Measurements from ENCODE around the gene WNT9A. TPM values are rescaled to one million over a fixed set of nuclear protein-coding genes. Genes with fewer than 3 reads are reported as not detected.

The WNT9A gene
- total and polyA plus RNA-seq, 2 of the 4 experiments (the other 2 are of a cell fraction), result 0.18 to 0.36 TPM

DNA sequence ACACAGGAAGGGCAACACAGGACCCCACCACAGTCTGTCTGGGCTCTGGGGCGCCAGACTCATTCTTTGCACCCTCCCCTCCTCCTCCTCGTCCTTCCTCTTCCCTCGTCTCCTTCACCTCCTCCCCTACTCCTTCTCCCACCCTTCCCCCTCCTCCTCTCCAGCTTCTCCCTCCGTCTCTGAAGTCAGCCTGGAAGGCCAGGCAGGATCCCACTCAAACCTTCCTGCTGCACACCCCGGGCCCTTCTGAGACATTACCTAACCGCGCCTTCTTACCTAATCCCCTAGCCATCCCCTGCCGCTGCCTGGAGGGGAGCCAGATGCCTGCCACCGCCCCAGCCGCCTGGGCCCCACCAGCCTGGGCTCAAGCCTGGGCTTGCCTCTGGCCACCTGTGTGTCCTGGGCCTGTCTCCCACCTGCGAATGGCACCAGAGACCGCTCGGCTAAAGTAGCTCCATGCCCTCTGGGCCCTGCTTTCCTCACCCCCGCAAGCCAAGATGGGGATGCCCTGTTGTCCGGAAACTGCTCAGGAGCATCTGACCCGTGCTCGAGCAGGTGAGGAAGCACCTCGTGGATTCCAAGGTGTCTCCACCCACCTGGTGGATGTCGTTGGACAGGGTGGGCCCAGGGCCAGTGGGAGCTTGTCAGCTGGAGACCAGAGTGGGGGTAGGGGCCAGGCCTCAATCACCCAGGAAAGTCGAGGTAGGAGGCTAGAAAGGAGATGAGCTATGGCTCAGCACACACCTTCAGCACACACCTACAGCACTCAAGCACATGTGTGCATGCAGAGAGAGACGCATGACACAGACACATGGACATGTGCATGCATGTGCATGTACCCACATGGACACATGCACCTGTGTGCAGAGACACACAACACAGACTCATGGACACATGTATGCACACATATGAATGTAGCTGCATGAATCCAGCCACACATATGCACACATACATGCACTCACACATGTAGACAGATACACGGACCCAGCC lies 31.9 kb downstream of the WNT9A start:
- Histone ChIP-seq H3K27ac (ENCODE audit: insufficient read depth, low read length) (no peak overlapping the region), H3K4ac (ENCODE audit: low read depth, low read length) (no peak overlapping the region), H2AK9ac (replicated peaks; ENCODE audit: low read depth, low read length, poor library complexity) (no peak overlapping the region), H2BK20ac (ENCODE audit: low read depth, low read length) (no peak overlapping the region), H3K9me3 (ENCODE audit: control insufficient read depth, insufficient read depth, low read length) (no peaks in the 10 kb centered on the region), H3K9me1 (ENCODE audit: insufficient read depth, low read length) (no peaks in the 10 kb centered on the region), H3K9ac (ENCODE audit: low read depth, low read length) (no peak overlapping the region), H3K4me2 (ENCODE audit: low read depth, low read length) (no peak overlapping the region), H3K56ac (ENCODE audit: extremely low read depth, insufficient read depth, low read length) (no peak overlapping the region), H3K79me1 (ENCODE audit: low read depth in 1 of 2, low read length in 2 of 2) (no peaks in the 10 kb centered on the region), H3K27me3 (ENCODE audit: control insufficient read depth, insufficient read depth, low read length) (peaks cover 6% of the 10 kb centered on the region; the same call in 1 of the 2 replicates), H4K91ac (ENCODE audit: insufficient read depth, low read depth, low read length) (no peak overlapping the region), H3K36me3 (ENCODE audit: control insufficient read depth, insufficient read depth, low read length) (no peaks in the 10 kb centered on the region), H2BK5ac (ENCODE audit: low read depth, low read length, poor library complexity, severe bottlenecking) (no peak overlapping the region), H2BK120ac (ENCODE audit: low read depth, low read length) (no peak overlapping the region), H4K8ac (ENCODE audit: low read depth in 2 of 2, low read length in 2 of 2) (no peak overlapping the region), H3K4me1 (ENCODE audit: control insufficient read depth, insufficient read depth, low read length) (no peaks in the 10 kb centered on the region), H3K4me3 (ENCODE audit: insufficient read depth, low read depth, low read length) (no peak overlapping the region), H3K23ac (ENCODE audit: low read depth, low read length) (no peak overlapping the region), H2AFZ (replicated peaks; ENCODE audit: low read length, poor library complexity) (no peak overlapping the region), H4K20me1 (ENCODE audit: insufficient read depth, low read length) (no peaks in the 10 kb centered on the region), H4K5ac (ENCODE audit: low read depth, low read length) (no peak overlapping the region), H2BK15ac (ENCODE audit: low read depth, low read length) (no peak overlapping the region), H3K14ac (replicated peaks; ENCODE audit: low read depth, low read length) (no peak overlapping the region), H2AK5ac (ENCODE audit: low read depth, low read length) (no peak overlapping the region), H3K18ac (ENCODE audit: low read depth, low read length) (no peak overlapping the region)
- intact Hi-C loops (cut with micrococcal nuclease), result no loop called here
- dilution Hi-C loops (cut with HindIII; ENCODE audit: low sequenced_read_pairs, unreplicated experiment), result no loop called here
- WGBS, 2 experiments (ENCODE audit: extremely low coverage in 2 of 2, insufficient read length in 1 of 2), result 50% methylated on average over 3 of the region's 22 CpGs; no CpG with 5 or more reads in 1 of the 2 experiments
- DNase-seq (no peak), ATAC-seq (ENCODE audit: low read depth) (no peak)
- in situ Hi-C loops (cut with MboI; ENCODE audit: low sequenced_read_pairs), result no loop called here
- CTCF ChIA-PET, result interaction anchor here (0.6 kb wide), 1 partner anchor 11 kb away, joined by 3 read pairs; no protein-coding TSS in a partner anchor
- BruUV-seq (replicated peaks), result no TSS peak
- POLR2A ChIA-PET (ENCODE audit: unreplicated experiment), result no interaction called here
- no peak for TF ChIP-seq MAFK (IDR thresholded peaks at IDR 0.05; ENCODE audit: low read depth, low read length)
- TF ChIP-seq CTCF (conservative IDR thresholded peaks at IDR 0.05; ENCODE audit: low read depth, low read length), result no peak
- no peak for TF ChIP-seq CEBPB (IDR thresholded peaks at IDR 0.05; ENCODE audit: low read depth, low read length)
- TF ChIP-seq FOS (IDR thresholded peaks at IDR 0.05; ENCODE audit: low read depth, low read length), result no peak
- TF ChIP-seq RFX5 (IDR thresholded peaks at IDR 0.05; ENCODE audit: low read depth, low read length), result no peak
- TF ChIP-seq, protein P1, sequence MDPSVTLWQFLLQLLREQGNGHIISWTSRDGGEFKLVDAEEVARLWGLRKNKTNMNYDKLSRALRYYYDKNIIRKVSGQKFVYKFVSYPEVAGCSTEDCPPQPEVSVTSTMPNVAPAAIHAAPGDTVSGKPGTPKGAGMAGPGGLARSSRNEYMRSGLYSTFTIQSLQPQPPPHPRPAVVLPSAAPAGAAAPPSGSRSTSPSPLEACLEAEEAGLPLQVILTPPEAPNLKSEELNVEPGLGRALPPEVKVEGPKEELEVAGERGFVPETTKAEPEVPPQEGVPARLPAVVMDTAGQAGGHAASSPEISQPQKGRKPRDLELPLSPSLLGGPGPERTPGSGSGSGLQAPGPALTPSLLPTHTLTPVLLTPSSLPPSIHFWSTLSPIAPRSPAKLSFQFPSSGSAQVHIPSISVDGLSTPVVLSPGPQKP (IDR thresholded peaks at IDR 0.05; ENCODE audit: borderline replicate concordance, low read depth, low read length), result no peak
- no peak for TF ChIP-seq SMC3 (IDR thresholded peaks at IDR 0.05; ENCODE audit: low read depth, low read length)
- no peak for TF ChIP-seq RAD21 (IDR thresholded peaks at IDR 0.05; ENCODE audit: low read length)
- TF ChIP-seq NFE2L2 (IDR thresholded peaks at IDR 0.05; ENCODE audit: low read depth, low read length), result no peak
- no peak for TF ChIP-seq USF2 (IDR thresholded peaks at IDR 0.05; ENCODE audit: low read depth, low read length)
- no peak for TF ChIP-seq MXI1 (IDR thresholded peaks at IDR 0.05; ENCODE audit: borderline replicate concordance, low read depth, low read length)
- no peak for TF ChIP-seq MAZ (IDR thresholded peaks at IDR 0.05; ENCODE audit: borderline replicate concordance, low read depth, low read length)
- no peak for TF ChIP-seq BHLHE40 (IDR thresholded peaks at IDR 0.05; ENCODE audit: low read depth, low read length)
- TF ChIP-seq POLR2A (IDR thresholded peaks at IDR 0.05; ENCODE audit: low read depth, low read length), result no peak
